CD4-positive, alpha-beta T cell (primary cell): ENCODE measurements around the gene NHS. TPM values are rescaled to one million over a fixed set of nuclear protein-coding genes. Genes with fewer than 3 reads are reported as not detected.

Experiments
- ATAC-seq: fragments of 200-7000 bp; cut with Tn5 transposase; one replicate; pipeline ENCODE4 v1.10.0; 2022; ENCODE audit warnings: mild to moderate bottlenecking; ENCODE audit not compliant: poor library complexity
- CTCF ChIA-PET: fragments of 350-600 bp; sonication (Branson Sonifier 250); formaldehyde crosslinking; loops from one replicate; lab custom pipeline; 2021; ENCODE audit warnings: antibody characterized with exemption, inconsistent platforms; lab: Charles Lee
- POLR2A ChIA-PET: fragments of 350-600 bp; sonication (Branson Sonifier 250); formaldehyde crosslinking; loops from one replicate; lab custom pipeline; 2021; ENCODE audit warnings: antibody characterized with exemption, inconsistent platforms; lab: Charles Lee
- DNase-seq, 14 experiments: peaks; one replicate each; pipeline ENCODE4 v3.0.0-alpha.2; 2013 to 2020; ENCODE audit warnings: mixed read lengths in 2 of 14
- H3K27ac ChIP-seq, 2 donors: one replicate each; pipeline versions ENCODE4 v1.5.1 to v1.7.0; 2013; ENCODE audit warnings: low read length in 2 of 2, low read depth in 1 of 2, mild to moderate bottlenecking in 1 of 2
- H3K27me3 ChIP-seq, 2 experiments: 1 replicate in 1 of 2; 2 replicates in 1 of 2; pipeline versions ENCODE4 v1.6.1 to v1.7.0; 2013; ENCODE audit warnings: low read length in 2 of 2, control low read depth in 1 of 2, mild to moderate bottlenecking in 1 of 2, moderate library complexity in 1 of 2; ENCODE audit not compliant: insufficient read depth in 2 of 2, control insufficient read depth in 1 of 2
- H3K36me3 ChIP-seq: one replicate; pipeline ENCODE4 v1.6.1; 2013; ENCODE audit warnings: low read length, control low read depth; ENCODE audit not compliant: insufficient read depth
- H3K4me1 ChIP-seq: one replicate; pipeline ENCODE4 v1.6.1; 2013; ENCODE audit warnings: low read length, control low read depth; ENCODE audit not compliant: insufficient read depth
- H3K4me3 ChIP-seq: one replicate; pipeline ENCODE4 v1.5.1; 2013; ENCODE audit warnings: mild to moderate bottlenecking, low read length, moderate library complexity
- H3K9me3 ChIP-seq, 2 experiments: 1 replicate in 1 of 2; 2 replicates in 1 of 2; pipeline versions ENCODE4 v1.6.1 to v1.7.0; 2013; ENCODE audit warnings: low read length in 2 of 2, mild to moderate bottlenecking in 2 of 2, control low read depth in 1 of 2, moderate library complexity in 1 of 2; ENCODE audit not compliant: control insufficient read depth in 1 of 2, insufficient read depth in 1 of 2
- H3K27ac Mint-ChIP-seq: one replicate; pipeline ENCODE4 v1.8.0; 2020; ENCODE audit warnings: mixed read lengths
- H3K27me3 Mint-ChIP-seq: one replicate; pipeline ENCODE4 v1.8.0; 2021; ENCODE audit warnings: mixed read lengths
- H3K36me3 Mint-ChIP-seq: one replicate; pipeline ENCODE4 v1.8.0; 2021; ENCODE audit warnings: low read depth, mixed read lengths
- H3K4me1 Mint-ChIP-seq: one replicate; pipeline ENCODE4 v1.8.0; 2021; ENCODE audit warnings: low read depth, mixed read lengths
- H3K4me3 Mint-ChIP-seq: one replicate; pipeline ENCODE4 v1.8.0; 2020; ENCODE audit warnings: mild to moderate bottlenecking, mixed read lengths
- H3K9me3 Mint-ChIP-seq: one replicate; pipeline ENCODE4 v1.8.0; 2020; ENCODE audit warnings: mixed read lengths
- CTCF ChIP-seq: fragments of 200-600 bp; IDR thresholded peaks from one replicate; pipeline ENCODE4 v1.8.0; 2022; ENCODE audit warnings: antibody characterized with exemption, mild to moderate bottlenecking
- intact Hi-C, 2 experiments: fragments of 100-400 bp; cut with DNase I in 1 of 2; cut with micrococcal nuclease in 1 of 2; formaldehyde crosslinking; loops; one replicate each; pipeline versions ENCODE4 v1.15.1 to v1.9.0; 2023 to 2025; cut with DNase I, micrococcal nuclease
- total RNA-seq, 174 experiments: library from RNA in 2 of 174; stranded (reverse) in 2 of 174; gene quantifications; one replicate each; pipeline ENCODE4 v1.2.3 and lab custom pipeline; 2021 to 2026

The NHS gene
- total RNA-seq, 2 experiments from 2014 or later, result 0.36 to 0.53 TPM

GRCh38 chrX:17674601-17675000 lies 299.6 kb downstream of the NHS start:
- H3K27ac ChIP-seq, result no peak overlapping the region
- Mint-ChIP-seq H3K27ac (no peak overlapping the region), H3K27me3 (no peaks in the 10 kb centered on the region), H3K4me3 (no peak overlapping the region), H3K4me1 (no peaks in the 10 kb centered on the region), H3K9me3 (no peaks in the 10 kb centered on the region), H3K36me3 (no peaks in the 10 kb centered on the region)
- ATAC-seq (no peak), DNase-seq (no peak)
- intact Hi-C loops, result no loop called here
- CTCF ChIA-PET, result no interaction called here
- no peak overlapping the region for H3K4me3 ChIP-seq
- no peak for TF ChIP-seq CTCF
- POLR2A ChIA-PET, result no interaction called here
- no peaks in the 10 kb centered on the region for H3K36me3 ChIP-seq
- no peaks in the 10 kb centered on the region for H3K27me3 ChIP-seq
- no peaks in the 10 kb centered on the region for H3K9me3 ChIP-seq
- no peaks in the 10 kb centered on the region for H3K4me1 ChIP-seq

DNA sequence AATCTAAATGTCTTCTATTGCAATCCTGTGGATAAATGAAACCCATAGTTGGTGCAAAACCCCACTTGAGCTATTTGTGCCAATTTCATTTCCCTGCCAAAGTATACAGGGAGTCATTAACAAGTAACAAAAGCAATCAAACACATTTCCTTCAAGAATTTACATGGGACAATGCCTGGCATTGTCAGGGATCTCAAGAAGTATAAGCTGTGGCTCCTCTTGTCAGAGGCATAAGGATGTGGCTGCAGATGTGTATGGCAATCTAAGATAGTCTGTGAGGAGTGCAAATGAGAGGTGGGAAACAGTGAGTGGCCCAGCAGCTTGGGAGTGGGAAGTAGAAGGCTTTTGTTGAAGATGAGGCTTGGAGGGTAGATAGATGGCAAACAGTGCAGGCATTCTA lies 304.3 kb downstream of the NHS start:
- Mint-ChIP-seq H3K27ac (no peak overlapping the region), H3K9me3 (no peaks in the 10 kb centered on the region), H3K27me3 (no peaks in the 10 kb centered on the region), H3K4me3 (no peak overlapping the region), H3K4me1 (peaks cover 13% of the 10 kb centered on the region), H3K36me3 (no peaks in the 10 kb centered on the region)
- no peak for DNase-seq
- ChIA-PET CTCF (no interaction called here), POLR2A (no interaction called here)
- H3K4me3 ChIP-seq, result no peak overlapping the region
- H3K27ac ChIP-seq, result no peak overlapping the region
- H3K27me3 ChIP-seq, result no peaks in the 10 kb centered on the region
- no peaks in the 10 kb centered on the region for H3K4me1 ChIP-seq
- intact Hi-C loops, result no loop called here
- ATAC-seq, result no peak
- TF ChIP-seq CTCF, result no peak
- no peaks in the 10 kb centered on the region for H3K36me3 ChIP-seq
- H3K9me3 ChIP-seq, result no peaks in the 10 kb centered on the region

GRCh38 chrX:17679820-17680219 lies 304.8 kb downstream of the NHS start:
- DNase-seq (no peak), ATAC-seq (no peak)
- no peak overlapping the region for H3K27ac Mint-ChIP-seq
- H3K4me1 ChIP-seq, result no peaks in the 10 kb centered on the region
- H3K4me3 ChIP-seq, result no peak overlapping the region
- no peaks in the 10 kb centered on the region for H3K9me3 ChIP-seq
- H3K27me3 ChIP-seq, result no peaks in the 10 kb centered on the region
- H3K4me1 Mint-ChIP-seq, result peaks cover 13% of the 10 kb centered on the region
- H3K36me3 ChIP-seq, result no peaks in the 10 kb centered on the region
- H3K27ac ChIP-seq, result no peak overlapping the region
- intact Hi-C loops, result no loop called here
- CTCF ChIA-PET, result no interaction called here
- H3K9me3 Mint-ChIP-seq, result no peaks in the 10 kb centered on the region
- no peak overlapping the region for H3K4me3 Mint-ChIP-seq
- H3K27me3 Mint-ChIP-seq, result no peaks in the 10 kb centered on the region
- POLR2A ChIA-PET, result no interaction called here
- no peaks in the 10 kb centered on the region for H3K36me3 Mint-ChIP-seq
- TF ChIP-seq CTCF, result no peak
